Left lobe of liver (tissue), 2 donors: ENCODE measurements around the gene MKNK1. TPM values are rescaled to one million over a fixed set of nuclear protein-coding genes. Genes with fewer than 3 reads are reported as not detected.

ENCODE experiments used
- ATAC-seq: fragments of 200-7000 bp; cut with Tn5 transposase; one replicate; pipeline ENCODE4 v1.9.1; 2020; ENCODE audit warnings: mild to moderate bottlenecking, moderate library complexity
- DNase-seq: peaks from one replicate; pipeline ENCODE4 v3.0.0-alpha.2; 2020; ENCODE audit warnings: low spot score
- total RNA-seq: library from RNA; stranded (reverse); gene quantifications from one replicate; pipeline ENCODE4 v1.2.1, GENCODE V29; 2021
- donor health status: DM: no; HTN: no; CAD: no; lungs with moderate emphysema.
- donor health status: DM: no; HTN: yes; CAD: no.

MKNK1 gene
- total RNA-seq, 1 donor from 2014 or later: 18.9 TPM

GRCh38 chr1:46619656-46620258, 15.7 kb upstream of the MKNK1 start:
- no peak for DNase-seq

DNA sequence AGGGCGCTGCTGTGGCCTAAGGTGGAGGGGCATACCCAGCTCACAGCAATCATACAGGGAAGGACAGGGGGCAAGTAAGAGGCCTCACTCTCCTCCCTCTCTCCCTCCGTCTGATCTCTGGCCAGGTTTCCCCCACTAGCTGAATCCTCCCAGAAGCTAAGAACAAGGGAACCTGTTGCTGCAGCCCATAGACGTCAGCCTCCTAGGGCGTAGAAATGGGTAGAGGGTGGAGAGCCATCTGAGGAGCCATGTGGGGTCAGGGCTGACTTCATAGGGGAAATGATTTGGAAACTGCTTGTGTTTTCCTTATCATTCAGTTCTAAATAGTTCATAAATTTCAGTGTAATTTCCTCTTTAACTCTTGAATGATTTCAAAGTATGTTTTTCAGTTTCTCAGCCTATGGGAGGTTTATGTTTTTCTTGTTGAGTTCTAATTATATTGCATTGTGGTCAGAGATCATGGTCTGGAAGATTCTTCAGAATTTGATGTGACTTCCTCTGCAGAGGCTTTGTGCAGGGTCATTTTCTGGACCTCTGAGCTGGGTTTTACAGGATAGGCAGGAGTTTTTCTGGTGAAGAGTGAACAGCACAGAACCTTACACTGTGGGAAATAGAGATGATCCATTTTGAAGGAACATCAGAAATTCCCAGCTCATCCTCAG, 14.8 kb upstream of the MKNK1 start:
- no peak for DNase-seq
- ATAC-seq: no peak

More at GRCh38 chr1:46619656-46620258, 15.7 kb upstream of the MKNK1 start:
- ATAC-seq: no peak

- DNase-seq: no peak
- ATAC-seq: no peak
Observed at GRCh38 chr1:46617833-46618232, 13.8 kb upstream of the MKNK1 start.

GRCh38 chr1:46617108-46617800, 13.2 kb upstream of the MKNK1 start:
- peak; percentile 38 for ATAC-seq

DNA sequence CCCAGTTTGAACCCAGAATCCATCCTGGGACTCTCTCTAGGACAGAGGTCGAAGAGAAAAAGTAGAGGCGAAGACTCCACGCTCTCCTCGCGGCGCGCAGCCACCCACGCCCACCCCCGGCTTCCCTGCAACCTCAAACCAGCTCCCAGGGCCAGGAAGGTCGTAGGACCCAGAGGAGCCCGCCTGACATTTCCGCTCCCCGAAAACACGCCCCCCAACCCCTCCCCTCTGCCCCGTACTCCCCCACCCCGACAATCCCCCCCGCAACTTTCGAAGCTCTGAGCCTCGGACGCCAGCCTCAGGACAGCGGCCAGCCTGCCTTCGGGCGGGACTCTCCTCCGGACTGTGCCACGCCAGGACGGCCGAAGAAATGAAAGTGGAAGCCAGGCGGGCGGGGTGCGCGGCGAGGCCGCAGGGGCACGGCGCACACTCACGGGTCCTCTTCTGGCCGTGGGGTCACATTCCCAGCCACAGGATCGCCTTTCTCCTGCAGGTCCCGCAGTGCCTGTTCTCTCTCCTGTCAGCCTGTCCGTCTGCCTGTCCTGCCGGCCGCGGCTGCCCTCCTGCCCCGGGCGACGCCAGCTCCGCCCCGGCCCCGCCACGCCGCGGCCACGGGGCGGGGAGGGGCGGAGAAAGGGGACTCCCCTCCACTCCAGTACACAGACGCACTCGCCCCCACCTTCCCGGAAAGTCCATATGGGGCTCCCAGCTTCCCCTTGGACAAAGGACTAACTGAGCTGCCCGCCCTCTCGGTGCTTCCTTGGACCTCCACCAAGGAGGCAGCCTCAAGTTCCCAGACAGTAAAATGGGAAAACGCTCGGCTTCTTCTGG, 12.4 kb upstream of the MKNK1 start, which contains the start of gene MOB3C:
MOB3C (minus strand) TSS at position 535 of the 831 bp plus-strand sequence. CDS start 3,490 bp downstream, outside the sequence.
- ATAC-seq: peak; percentile 95

More at GRCh38 chr1:46617108-46617800, 13.2 kb upstream of the MKNK1 start:
- DNase-seq: no peak

GRCh38 chr1:46615735-46616134, 11.7 kb upstream of the MKNK1 start:
- no peak for ATAC-seq
- no peak for DNase-seq

More for the DNA sequence above, 12.4 kb upstream of the MKNK1 start, which contains the start of gene MOB3C:
- DNase-seq: peak; percentile 87

- ATAC-seq: no peak
- DNase-seq: no peak
Observed at GRCh38 chr1:46615088-46615487, 11.0 kb upstream of the MKNK1 start.

- DNase-seq (no peak), ATAC-seq (peak; percentile 18)
Observed at GRCh38 chr1:46614604-46614984, 10.5 kb upstream of the MKNK1 start.

DNA sequence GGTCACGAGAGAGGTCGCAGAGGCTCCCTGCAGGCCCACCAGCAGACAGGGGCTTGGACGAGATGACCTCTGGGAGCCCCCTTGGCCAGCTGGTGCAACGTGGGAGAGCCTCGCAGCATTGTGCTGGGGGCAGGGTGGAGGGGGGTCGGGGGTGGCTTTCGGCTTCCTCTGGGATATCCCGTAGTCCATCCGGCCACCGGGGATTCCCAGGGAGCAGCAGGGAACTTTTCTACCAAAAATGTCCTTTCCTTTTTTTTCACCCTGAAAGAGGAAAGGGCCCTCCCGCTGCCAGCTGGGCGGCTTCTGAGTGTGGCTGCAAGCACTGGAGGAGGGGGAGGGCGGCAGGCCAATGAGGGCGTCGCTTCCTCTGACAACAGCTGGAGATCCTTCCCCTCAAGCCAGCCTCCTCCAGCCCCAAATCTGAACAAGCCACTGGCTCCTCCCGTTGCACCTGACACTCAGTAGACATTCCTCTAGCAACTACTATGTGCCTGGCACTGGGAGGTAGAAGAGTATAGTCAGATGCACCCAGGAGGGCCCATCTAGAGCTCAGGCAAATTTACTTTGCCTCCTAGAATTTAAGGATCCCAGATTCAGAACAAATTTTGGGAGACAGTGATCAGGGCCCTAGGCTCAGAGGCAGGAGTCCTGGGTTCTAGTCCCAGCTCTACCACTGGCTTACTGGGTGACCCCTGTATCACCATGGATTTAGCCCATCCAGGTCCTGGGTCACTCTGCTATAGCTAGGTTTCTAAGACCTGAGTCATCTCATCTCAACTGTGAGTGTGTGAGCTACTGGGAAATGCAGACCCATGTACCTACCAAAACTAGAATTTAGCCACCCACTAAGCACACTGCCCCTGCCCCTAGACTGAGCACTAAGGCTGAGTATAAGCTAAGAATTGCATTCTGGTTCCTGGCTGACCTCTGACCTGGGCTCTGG, 9.9 kb upstream of the MKNK1 start:
- ATAC-seq: peak; percentile 14

DNA sequence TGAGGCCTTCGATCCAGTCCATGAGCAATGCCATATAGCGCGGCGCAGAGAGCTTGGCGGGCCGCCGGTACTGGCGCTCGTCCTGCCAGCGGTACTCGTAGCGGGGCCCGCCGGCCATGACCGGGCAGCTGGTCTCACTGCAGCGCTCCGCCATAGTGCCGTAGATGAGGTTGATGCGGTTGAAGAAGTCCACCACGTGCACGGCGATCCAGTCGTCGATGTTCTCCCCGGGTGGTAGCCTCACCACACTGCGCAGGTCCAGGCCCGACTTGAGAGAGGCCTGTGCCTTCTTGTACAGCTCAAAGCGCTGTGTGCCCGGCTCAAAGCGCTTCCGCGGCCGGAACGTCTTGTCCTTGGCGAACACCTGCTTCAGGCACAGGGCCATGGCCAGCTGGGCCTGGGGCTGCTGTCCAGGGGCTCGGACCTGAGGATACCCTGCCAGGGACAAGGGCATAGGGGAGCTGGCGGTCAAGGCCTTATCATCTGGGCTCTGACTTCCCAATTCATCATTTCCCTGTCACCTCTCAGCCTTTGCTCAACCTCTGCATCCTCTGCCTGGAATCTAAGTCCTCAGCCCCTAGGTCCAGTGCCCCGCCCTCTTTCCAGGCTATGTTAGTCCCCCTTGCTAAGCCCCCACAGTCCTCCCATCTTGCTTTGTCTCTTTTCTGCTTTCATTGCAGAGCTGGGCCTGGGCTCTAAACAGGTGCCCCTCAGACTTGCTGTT, 9.0 kb upstream of the MKNK1 start:
- no peak for ATAC-seq
- no peak for DNase-seq

More for the DNA sequence above, 9.9 kb upstream of the MKNK1 start:
- DNase-seq: peak; percentile 64

DNA sequence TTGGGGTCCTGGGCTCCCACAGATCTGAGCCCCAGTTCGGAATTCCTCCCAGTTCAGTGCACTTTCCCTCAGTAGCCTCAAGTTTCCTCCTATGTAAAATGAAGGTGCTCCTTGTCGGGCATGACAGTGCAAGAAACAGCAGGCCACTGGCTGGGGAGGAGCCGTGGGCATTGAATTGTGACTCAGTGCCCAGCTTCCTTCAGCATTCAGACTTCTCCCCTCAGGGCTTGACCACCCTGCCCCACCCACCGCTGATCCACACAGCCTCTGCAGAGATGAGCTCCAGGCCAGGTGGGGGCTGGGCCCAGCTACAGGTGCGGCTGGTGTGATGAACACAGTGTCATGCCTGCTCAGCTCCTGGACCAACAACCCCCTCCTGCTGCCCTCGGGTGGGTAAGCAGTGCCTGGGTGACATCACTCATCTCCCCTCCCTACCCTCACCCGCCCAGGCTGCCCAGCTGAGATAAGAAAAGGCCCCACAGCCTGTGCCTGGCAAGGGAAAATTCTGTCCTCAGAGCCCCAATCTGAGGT, 7.7 kb upstream of the MKNK1 start:
- DNase-seq: no peak
- ATAC-seq: no peak

GRCh38 chr1:46607345-46608130, 3.5 kb upstream of the MKNK1 start:
- DNase-seq: no peak
- no peak for ATAC-seq

- ATAC-seq: no peak
- no peak for DNase-seq
Observed at GRCh38 chr1:46606255-46606965, 2.3 kb upstream of the MKNK1 start.

DNA sequence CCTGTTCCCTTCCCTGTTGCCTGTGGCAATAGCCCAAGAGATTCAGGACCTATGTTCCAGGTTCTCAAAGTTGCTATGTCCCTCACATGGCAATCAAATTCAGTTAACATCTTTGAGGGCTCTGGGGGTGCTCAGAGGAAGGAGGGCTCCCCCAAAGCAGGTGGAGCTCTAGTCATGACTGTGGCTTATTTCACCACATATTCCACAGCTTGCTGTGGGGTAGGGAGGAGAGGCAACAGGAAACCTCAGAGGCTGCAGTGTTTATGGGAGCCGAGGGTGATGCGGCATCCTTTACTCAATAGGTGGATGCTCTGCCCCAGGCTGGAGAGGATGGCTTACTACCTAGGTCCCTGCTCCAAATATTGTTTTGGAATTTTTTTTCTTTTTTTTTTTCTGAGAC, 1.2 kb upstream of the MKNK1 start:
- DNase-seq: no peak
- ATAC-seq: no peak

DNA sequence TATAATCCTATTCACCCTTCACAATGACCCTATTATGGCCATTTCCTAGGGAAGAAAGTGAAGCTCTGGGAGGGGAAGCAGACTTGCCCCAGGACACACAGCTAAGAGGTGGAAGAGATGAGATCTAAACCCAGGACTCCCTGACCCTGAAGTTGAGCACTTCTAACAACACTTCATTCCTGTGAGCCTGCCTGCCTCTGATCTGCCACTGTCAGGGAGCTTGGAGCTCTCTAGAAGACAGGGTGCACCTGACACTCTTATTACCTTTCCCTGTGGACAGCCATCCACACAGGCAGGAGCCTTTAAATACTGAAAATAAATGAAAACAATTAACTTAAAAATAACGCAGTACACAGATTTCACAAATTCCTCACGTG, 599 bp downstream of the MKNK1 start:
- DNase-seq (no peak), ATAC-seq (peak; percentile 11)

- no peak for DNase-seq
- ATAC-seq: no peak
Observed at GRCh38 chr1:46601257-46602007, 2.6 kb downstream of the MKNK1 start.
